GM12878 (cell line): Measurements from ENCODE around the gene AMBN. TPM values are rescaled to one million over a fixed set of nuclear protein-coding genes. Genes with fewer than 3 reads are reported as not detected.

ENCODE experiments used
- ATAC-seq: fragments of 200-7000 bp; cut with Tn5 transposase; 3 replicates; pipeline ENCODE4 v1.9.1; 2020; ENCODE audit warnings: mild to moderate bottlenecking, moderate library complexity
- BruUV-seq: library from RNA; stranded (reverse); fragments of 400-500 nt; replicated peaks from 2 replicates; lab custom pipeline; 2021; lab: Mats Ljungman, UMichigan
- CTCF ChIA-PET: fragments of 300-600 bp; sonication (Branson Sonifier 250); formaldehyde crosslinking; extraction: SDS; loops from one replicate; lab custom pipeline; 2021; ENCODE audit warnings: inconsistent platforms; lab: Yijun Ruan, JAX
- POLR2A ChIA-PET: fragments of 350-600 bp; formaldehyde crosslinking; extraction: SDS; loops from one replicate; lab custom pipeline; 2021; ENCODE audit warnings: inconsistent platforms; lab: Charles Lee
- RAD21 ChIA-PET: fragments of 300-600 bp; sonication (Branson Sonifier 250); formaldehyde crosslinking; loops from one replicate; lab custom pipeline; 2023; ENCODE audit warnings: antibody characterized with exemption; ENCODE audit not compliant: unreplicated experiment; lab: Charles Lee
- SMC1A ChIA-PET: fragments of 300-600 bp; sonication (Branson Sonifier 250); formaldehyde crosslinking; loops from one replicate; lab custom pipeline; 2023; ENCODE audit not compliant: unreplicated experiment, uncharacterized antibody; lab: Charles Lee
- DNase-seq: peaks from one replicate; pipeline ENCODE4 v3.0.0-alpha.2; 2011; ENCODE audit warnings: low read depth, low spot score
- FAIRE-seq: peaks from 3 replicates; lab custom pipeline; 2011; peaks lifted over from hg19 to GRCh38; lab: Jason Lieb, UNC
- H2AFZ ChIP-seq: 2 replicates; pipeline ENCODE4 v1.6.0; 2011; ENCODE audit warnings: low read depth, low read length, control low read depth; ENCODE audit not compliant: control insufficient read depth
- H3K27ac ChIP-seq: 2 replicates; pipeline ENCODE4 v1.5.1; 2011; ENCODE audit warnings: control low read depth; ENCODE audit not compliant: control insufficient read depth, insufficient read depth
- H3K27me3 ChIP-seq, 2 experiments: replicated peaks in 1 of 2; 2 replicates each; pipeline versions ENCODE4 v1.6.0 to v1.6.1; 2011; ENCODE audit warnings: low read length in 1 of 2; ENCODE audit not compliant: control insufficient read depth in 2 of 2, insufficient read depth in 2 of 2
- H3K36me3 ChIP-seq, 2 experiments: 2 replicates each; pipeline ENCODE4 v1.5.1; 2011; ENCODE audit warnings: low read length in 1 of 2; ENCODE audit not compliant: control insufficient read depth in 2 of 2, insufficient read depth in 2 of 2
- H3K4me1 ChIP-seq: 2 replicates; pipeline ENCODE4 v1.6.1; 2011; ENCODE audit warnings: mild to moderate bottlenecking, low read length, moderate library complexity, mixed read lengths; ENCODE audit not compliant: control insufficient read depth, insufficient read depth
- H3K4me2 ChIP-seq: 2 replicates; pipeline ENCODE4 v1.6.0; 2011; ENCODE audit warnings: control low read depth; ENCODE audit not compliant: control insufficient read depth, insufficient read depth
- H3K4me3 ChIP-seq: fragments of 200-600 bp; sonication (generic); 2 replicates; pipeline ENCODE4 v1.5.1; 2016
- H3K79me2 ChIP-seq: 2 replicates; pipeline ENCODE4 v1.6.0; 2011; ENCODE audit warnings: low read length; ENCODE audit not compliant: control insufficient read depth, insufficient read depth
- H3K9ac ChIP-seq: 2 replicates; pipeline ENCODE4 v1.8.0; 2011; ENCODE audit warnings: low read length, control low read depth, mixed read lengths; ENCODE audit not compliant: control insufficient read depth, insufficient read depth
- H3K9me3 ChIP-seq: replicated peaks from 3 replicates; pipeline ENCODE4 v1.5.1; 2011; ENCODE audit warnings: mild to moderate bottlenecking, low read length; ENCODE audit not compliant: control insufficient read depth, insufficient read depth
- H4K20me1 ChIP-seq: 2 replicates; pipeline ENCODE4 v1.6.0; 2011; ENCODE audit not compliant: control insufficient read depth, insufficient read depth
- ASH2L ChIP-seq: fragments of 300-600, 200-600 bp; sonication (generic); IDR thresholded peaks from 2 replicates; pipeline ENCODE4 v1.6.1; 2017; ENCODE audit warnings: low read depth, mild to moderate bottlenecking, borderline replicate concordance
- DPF2 ChIP-seq: fragments of 450-650 bp; IDR thresholded peaks from 2 replicates; pipeline ENCODE4 v1.6.1; 2017; ENCODE audit warnings: mild to moderate bottlenecking
- EGR1 ChIP-seq, 2 experiments: IDR thresholded peaks; 1 replicate in 1 of 2; 2 replicates in 1 of 2; pipeline ENCODE4 v1.6.1; 2011 to 2012; ENCODE audit warnings: low read depth in 2 of 2, low read length in 2 of 2, borderline replicate concordance in 1 of 2, mild to moderate bottlenecking in 1 of 2, moderate library complexity in 1 of 2
- ETV6 ChIP-seq, 2 experiments: fragments of 450-650 bp in 1 of 2; IDR thresholded peaks in 1 of 2; conservative IDR thresholded peaks in 1 of 2; 2 replicates each; pipeline ENCODE4 v1.6.1; 2014; ENCODE audit warnings: antibody characterized with exemption in 1 of 2, borderline replicate concordance in 1 of 2, low read depth in 1 of 2, mild to moderate bottlenecking in 1 of 2, moderate library complexity in 1 of 2
- JUND ChIP-seq: IDR thresholded peaks from 2 replicates; pipeline ENCODE4 v1.6.1; 2012; ENCODE audit warnings: low read depth, mild to moderate bottlenecking, low read length, improper control_type of control experiment, moderate library complexity
- MAX ChIP-seq: IDR thresholded peaks from 2 replicates; pipeline ENCODE4 v1.6.1; 2012; ENCODE audit warnings: low read depth, low read length, improper control_type of control experiment
- NR2C1 ChIP-seq: fragments of 450-650 bp; IDR thresholded peaks from 2 replicates; pipeline ENCODE4 v1.6.1; 2017; ENCODE audit warnings: antibody characterized with exemption, mild to moderate bottlenecking, moderate library complexity
- RUNX3 ChIP-seq: IDR thresholded peaks from 2 replicates; pipeline ENCODE4 v1.6.1; 2012; ENCODE audit warnings: low read length, inconsistent platforms
- SIN3A ChIP-seq: IDR thresholded peaks from 2 replicates; pipeline ENCODE4 v1.6.1; 2012; ENCODE audit warnings: low read depth, low read length, improper control_type of control experiment
- SUPT20H ChIP-seq: IDR thresholded peaks from 2 replicates; pipeline ENCODE4 v1.6.1; 2011; ENCODE audit warnings: low read depth, mild to moderate bottlenecking, low read length, moderate library complexity, borderline replicate concordance; ENCODE audit not compliant: control insufficient read depth
- TCF7 ChIP-seq: IDR thresholded peaks from 2 replicates; pipeline ENCODE4 v1.6.1; 2014; ENCODE audit warnings: antibody characterized with exemption, borderline replicate concordance
- YY1 ChIP-seq: IDR thresholded peaks from 2 replicates; pipeline ENCODE4 v1.6.1; 2011; ENCODE audit warnings: low read depth, mild to moderate bottlenecking, low read length
- ZNF592 ChIP-seq: fragments of 450-650 bp; IDR thresholded peaks from 2 replicates; pipeline ENCODE4 v1.6.1; 2017; ENCODE audit warnings: mild to moderate bottlenecking, moderate library complexity
- WGBS: methylation state at CpG from one replicate; pipeline ENCODE4 v1.1.6; 2016; ENCODE audit warnings: low lambda C conversion rate; ENCODE audit not compliant: insufficient replicate concordance, insufficient coverage; ENCODE audit errors: missing lambda C conversion rate; 5-methylcytosine and 5-hydroxymethylcytosine counted together
- in situ Hi-C: fragments of 300-500 bp; cut with MboI; formaldehyde crosslinking; loops from 9 replicates; pipeline ENCODE4 v1.14.3; 2018; ENCODE audit warnings: mixed read lengths
- intact Hi-C: fragments of 100-400 bp; cut with micrococcal nuclease; formaldehyde crosslinking; loops from one replicate; pipeline ENCODE4 v1.14.2; 2022; ENCODE audit not compliant: unreplicated experiment
- polyA plus RNA-seq, 11 experiments: library from polyadenylated mRNA; depleted of rRNA in 4 of 11; unstranded in 6 of 11; stranded (reverse) in 5 of 11; fragments of >200 nt; fragmentation: Nextera tagmentation in 4 of 11; fragmentation: Illumina TruSeq in 1 of 11; extraction: Ambion mirVana in 4 of 11; extraction: Trizol in 1 of 11; gene quantifications; 1 replicate in 1 of 11; 2 replicates in 10 of 11; pipeline versions ENCODE4 v1.2.1 to v1.2.3, GENCODE V29; 2011 to 2016; ENCODE audit warnings: inconsistent platforms in 2 of 11, missing spikeins in 2 of 11, low read depth in 1 of 11
- total RNA-seq, 4 experiments: library from RNA; depleted of rRNA in 3 of 4; stranded (reverse); fragments of >200 nt in 3 of 4; fragmentation: Illumina TruSeq in 1 of 4; extraction: Trizol in 1 of 4; gene quantifications; 2 replicates each; pipeline versions ENCODE4 v1.2.1 to v1.2.3, GENCODE V29; 2013 to 2021
- TF ChIP-seq, protein P1 (sequence below): fragments of 450-650 bp; IDR thresholded peaks from 2 replicates; pipeline ENCODE4 v1.6.1; 2016; ENCODE audit warnings: mild to moderate bottlenecking, moderate library complexity, borderline replicate concordance

AMBN gene
- total and polyA plus RNA-seq, 10 of the 15 experiments (the other 5 are each of a cell fraction or from before 2014, with no cell fraction given), result 0.18 TPM; not detected in 9

- ATAC-seq, result peak; percentile 52
- FAIRE-seq, result peak; percentile 27
- Histone ChIP-seq H3K79me2 (no peaks in the 10 kb centered on the region), H3K4me2 (no peak overlapping the region), H3K9ac (no peak overlapping the region), H3K27ac (no peak overlapping the region), H3K4me1 (no peaks in the 10 kb centered on the region; the same call in 1 of the 2 replicates), H3K27me3 (no peaks in the 10 kb centered on the region), H3K9me3 (no peaks in the 10 kb centered on the region), H3K36me3 (no peaks in the 10 kb centered on the region), H3K4me3 (no peak overlapping the region), H2AFZ (peak overlapping the region; percentile 13), H4K20me1 (no peaks in the 10 kb centered on the region)
- POLR2A ChIA-PET, result interaction anchor here (0.7 kb wide), 1 partner anchor 1165 kb away, joined by 5 read pairs; no protein-coding TSS in a partner anchor
- BruUV-seq, result no TSS peak
- intact Hi-C loops (no loop called here), in situ Hi-C loops (no loop called here)
- SMC1A ChIA-PET, result interaction anchor here (0.9 to 2.1 kb wide), 7 partner anchors 10 to 206 kb away, joined by 3 to 10 read pairs (median 3); no protein-coding TSS in a partner anchor
- WGBS, result 35% methylated on average over 8 of the region's 8 CpGs
- RAD21 ChIA-PET, result interaction anchor here (0.6 to 1.5 kb wide), 6 partner anchors 41 to 372 kb away, joined by 3 to 8 read pairs (median 4); partner anchors contain the start of gene DCK
- no peak for DNase-seq
- CTCF ChIA-PET, result interaction anchor here (0.6 to 1.1 kb wide), 4 partner anchors 42 to 688 kb away, joined by 3 to 4 read pairs (median 3); no protein-coding TSS in a partner anchor
- 0 out of 2 replicates have a peak, but pooled peaks have one; percentile 29 for TF ChIP-seq RUNX3
- no peak for TF ChIP-seq ZNF592
- no peak for TF ChIP-seq JUND
- no peak for TF ChIP-seq NR2C1
- TF ChIP-seq EGR1 (IDR thresholded peaks at IDR 0.05; ENCODE audit: borderline replicate concordance in 1 of 2, low read depth in 2 of 2, low read length in 2 of 2), result no peak
- no peak for TF ChIP-seq ETV6 (conservative IDR thresholded peaks at IDR 0.05 in 1 of 2, IDR thresholded peaks at IDR 0.05 in 1 of 2; ENCODE audit: borderline replicate concordance in 1 of 2, low read depth in 1 of 2)
- TF ChIP-seq, protein P1, sequence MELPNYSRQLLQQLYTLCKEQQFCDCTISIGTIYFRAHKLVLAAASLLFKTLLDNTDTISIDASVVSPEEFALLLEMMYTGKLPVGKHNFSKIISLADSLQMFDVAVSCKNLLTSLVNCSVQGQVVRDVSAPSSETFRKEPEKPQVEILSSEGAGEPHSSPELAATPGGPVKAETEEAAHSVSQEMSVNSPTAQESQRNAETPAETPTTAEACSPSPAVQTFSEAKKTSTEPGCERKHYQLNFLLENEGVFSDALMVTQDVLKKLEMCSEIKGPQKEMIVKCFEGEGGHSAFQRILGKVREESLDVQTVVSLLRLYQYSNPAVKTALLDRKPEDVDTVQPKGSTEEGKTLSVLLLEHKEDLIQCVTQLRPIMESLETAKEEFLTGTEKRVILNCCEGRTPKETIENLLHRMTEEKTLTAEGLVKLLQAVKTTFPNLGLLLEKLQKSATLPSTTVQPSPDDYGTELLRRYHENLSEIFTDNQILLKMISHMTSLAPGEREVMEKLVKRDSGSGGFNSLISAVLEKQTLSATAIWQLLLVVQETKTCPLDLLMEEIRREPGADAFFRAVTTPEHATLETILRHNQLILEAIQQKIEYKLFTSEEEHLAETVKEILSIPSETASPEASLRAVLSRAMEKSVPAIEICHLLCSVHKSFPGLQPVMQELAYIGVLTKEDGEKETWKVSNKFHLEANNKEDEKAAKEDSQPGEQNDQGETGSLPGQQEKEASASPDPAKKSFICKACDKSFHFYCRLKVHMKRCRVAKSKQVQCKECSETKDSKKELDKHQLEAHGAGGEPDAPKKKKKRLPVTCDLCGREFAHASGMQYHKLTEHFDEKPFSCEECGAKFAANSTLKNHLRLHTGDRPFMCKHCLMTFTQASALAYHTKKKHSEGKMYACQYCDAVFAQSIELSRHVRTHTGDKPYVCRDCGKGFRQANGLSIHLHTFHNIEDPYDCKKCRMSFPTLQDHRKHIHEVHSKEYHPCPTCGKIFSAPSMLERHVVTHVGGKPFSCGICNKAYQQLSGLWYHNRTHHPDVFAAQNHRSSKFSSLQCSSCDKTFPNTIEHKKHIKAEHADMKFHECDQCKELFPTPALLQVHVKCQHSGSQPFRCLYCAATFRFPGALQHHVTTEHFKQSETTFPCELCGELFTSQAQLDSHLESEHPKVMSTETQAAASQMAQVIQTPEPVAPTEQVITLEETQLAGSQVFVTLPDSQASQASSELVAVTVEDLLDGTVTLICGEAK, result no peak
- TF ChIP-seq TCF7, result no peak
- TF ChIP-seq DPF2, result no peak
- TF ChIP-seq SUPT20H, result no peak
- TF ChIP-seq SIN3A, result no peak
- peak; percentile 74; the same call in 1 of the 2 replicates for TF ChIP-seq YY1
- TF ChIP-seq MAX, result no peak
- TF ChIP-seq ASH2L, result no peak
Measured at GRCh38 chr4:70637239-70637913, 45.3 kb downstream of the AMBN start.
